ENCODE data around the gene MYPN.
"Not testable (repeated sequence)": the region's sequence is repeated elsewhere in the genome, so short reads cannot be mapped to it uniquely, and the experiment has no call there.

The MYPN gene

DNA sequence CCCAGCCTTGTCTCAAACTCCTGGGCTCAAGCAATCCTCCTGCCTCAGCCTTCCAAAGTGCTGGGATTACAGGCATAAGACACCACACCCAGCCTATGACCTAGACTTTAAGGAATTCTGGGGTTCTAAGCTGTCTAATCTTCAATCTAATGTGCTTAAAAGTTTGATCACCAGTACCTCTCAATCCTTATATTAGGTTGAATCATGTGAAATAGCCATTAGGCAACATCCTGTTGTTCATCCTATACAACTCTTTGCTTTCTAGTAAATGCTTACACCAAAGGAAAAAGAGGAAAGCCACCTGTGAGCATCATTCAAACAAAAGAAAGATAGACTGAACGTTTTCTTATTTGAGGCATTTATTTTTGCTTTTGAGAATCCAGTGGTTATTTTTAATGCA lies 66.7 kb downstream of the MYPN start:
- no peak for DNase-seq

DNA sequence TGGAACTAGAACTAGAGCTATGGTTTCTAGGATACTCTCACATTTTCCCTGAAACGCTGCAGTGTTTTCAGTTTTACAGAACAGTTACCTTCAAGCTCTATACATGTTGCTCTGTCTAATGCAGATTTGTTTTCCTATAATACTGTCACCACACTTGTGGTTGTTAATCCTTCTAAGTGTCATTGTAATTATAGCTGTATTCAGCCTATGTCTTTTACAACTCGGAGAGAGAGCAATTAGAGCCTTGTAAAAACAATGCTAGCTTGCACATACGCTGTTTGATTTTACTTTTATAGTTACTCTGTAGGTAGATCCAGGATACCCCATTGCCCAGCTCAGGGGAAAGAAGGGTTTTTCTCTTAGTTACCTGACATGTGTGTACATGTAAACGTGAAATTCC lies 67.5 kb downstream of the MYPN start:
- no peak for DNase-seq

DNA sequence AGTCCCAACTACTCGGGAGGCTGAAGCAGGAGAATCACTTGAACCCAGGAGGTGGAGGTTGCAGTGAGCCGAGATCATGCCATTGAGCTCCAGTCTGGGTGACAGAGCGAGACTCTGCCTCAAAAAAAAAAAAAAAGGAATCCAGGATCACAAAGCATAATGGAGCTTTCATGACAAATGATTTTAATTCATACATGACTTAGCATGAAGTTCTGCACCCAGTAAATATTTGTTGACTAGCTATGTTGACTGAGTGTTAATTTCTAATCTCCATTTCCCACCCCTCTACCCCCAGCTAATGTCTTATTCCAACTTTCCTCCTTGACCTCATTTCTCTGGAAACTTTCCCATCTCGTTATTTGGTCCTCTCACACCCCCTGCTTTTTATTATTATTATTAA lies 69.3 kb downstream of the MYPN start:
- DNase-seq = no peak

GRCh38 chr10:68179016-68179415 lies 69.7 kb downstream of the MYPN start:
- DNase-seq = no peak

GRCh38 chr10:68180490-68180889 lies 71.2 kb downstream of the MYPN start:
- DNase-seq = no peak

DNA sequence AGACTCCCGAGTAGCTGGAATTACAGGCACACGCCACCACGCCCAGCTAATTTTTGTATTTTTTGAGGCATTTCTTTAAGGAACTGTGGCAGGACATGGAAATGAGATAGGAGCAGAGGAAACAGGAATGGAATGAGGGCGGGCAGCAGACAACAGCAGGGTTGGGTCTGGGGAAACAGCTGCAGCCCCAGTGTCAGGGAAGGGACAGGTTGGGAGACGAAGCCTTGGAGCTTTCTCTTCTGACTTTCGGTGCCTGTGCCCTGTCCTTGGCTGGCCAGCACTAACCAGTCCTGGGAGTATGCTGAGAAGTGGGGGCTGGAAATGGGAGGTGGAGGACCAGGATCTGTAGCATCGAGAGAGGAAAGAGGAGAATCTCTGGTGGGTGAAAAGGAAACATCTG lies 75.3 kb downstream of the MYPN start:
- no peak for DNase-seq

DNA sequence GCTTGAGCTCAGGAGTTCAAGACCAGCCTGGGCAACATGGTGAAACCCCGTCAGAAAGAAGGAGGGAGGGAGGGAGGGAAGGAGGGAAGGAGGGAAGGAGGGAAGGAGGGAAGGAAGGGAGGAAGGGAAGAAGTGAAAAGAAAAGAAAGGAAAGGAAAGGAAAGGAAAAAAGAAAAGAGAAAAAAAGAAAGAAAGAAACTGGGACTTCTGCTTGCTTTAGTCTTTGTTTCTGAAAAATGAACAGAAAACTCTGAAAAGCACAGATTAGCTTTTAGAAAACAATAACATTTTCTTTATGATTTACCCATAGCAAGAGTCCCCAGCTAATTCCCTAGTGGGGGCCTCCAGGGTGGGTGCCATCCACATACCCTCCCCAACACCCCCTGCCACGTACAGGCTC lies 75.8 kb downstream of the MYPN start:
- DNase-seq = no peak

DNA sequence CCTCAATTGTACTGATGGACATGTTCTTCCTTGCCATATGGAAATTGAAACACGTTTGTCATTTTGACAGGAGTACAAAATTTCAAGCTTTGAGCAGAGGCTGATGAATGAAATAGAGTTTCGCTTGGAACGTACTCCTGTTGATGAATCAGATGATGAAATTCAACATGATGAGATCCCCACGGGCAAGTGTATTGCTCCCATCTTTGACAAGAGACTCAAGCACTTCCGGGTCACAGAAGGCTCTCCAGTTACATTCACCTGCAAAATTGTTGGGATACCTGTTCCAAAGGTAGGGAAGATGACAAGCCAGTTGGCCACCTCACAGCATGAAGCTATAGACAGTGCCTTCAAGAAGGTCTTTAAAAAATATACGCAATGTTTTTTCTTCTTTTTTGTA lies 79.5 kb downstream of the MYPN start:
- DNase-seq = no peak

GRCh38 chr10:68192113-68192512 lies 82.8 kb downstream of the MYPN start:
- DNase-seq = no peak

DNA sequence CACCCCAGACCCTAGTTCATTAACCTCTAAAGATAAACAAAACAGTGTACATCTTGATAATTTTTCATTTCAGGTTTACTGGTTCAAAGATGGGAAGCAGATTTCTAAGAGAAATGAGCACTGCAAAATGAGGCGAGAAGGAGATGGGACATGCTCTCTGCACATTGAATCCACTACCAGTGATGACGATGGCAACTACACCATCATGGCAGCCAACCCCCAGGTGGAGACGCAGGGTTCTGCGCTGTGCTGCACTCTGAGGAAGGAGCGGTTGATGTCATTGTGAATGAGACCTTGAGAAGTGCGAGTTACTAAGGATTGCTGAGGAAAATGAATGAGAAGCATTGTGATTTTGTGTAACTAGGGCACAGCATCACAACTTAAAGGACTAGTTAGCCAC lies 85.0 kb downstream of the MYPN start:
- DNase-seq = no peak

GRCh38 chr10:68195776-68196175 lies 86.5 kb downstream of the MYPN start:
- DNase-seq = not testable (repeated sequence)

GRCh38 chr10:68196701-68197100 lies 87.4 kb downstream of the MYPN start:
- DNase-seq = no peak

- no peak for DNase-seq
These were observed 93.7 kb downstream of the MYPN start for GRCh38 chr10:68202960-68203353.

DNA sequence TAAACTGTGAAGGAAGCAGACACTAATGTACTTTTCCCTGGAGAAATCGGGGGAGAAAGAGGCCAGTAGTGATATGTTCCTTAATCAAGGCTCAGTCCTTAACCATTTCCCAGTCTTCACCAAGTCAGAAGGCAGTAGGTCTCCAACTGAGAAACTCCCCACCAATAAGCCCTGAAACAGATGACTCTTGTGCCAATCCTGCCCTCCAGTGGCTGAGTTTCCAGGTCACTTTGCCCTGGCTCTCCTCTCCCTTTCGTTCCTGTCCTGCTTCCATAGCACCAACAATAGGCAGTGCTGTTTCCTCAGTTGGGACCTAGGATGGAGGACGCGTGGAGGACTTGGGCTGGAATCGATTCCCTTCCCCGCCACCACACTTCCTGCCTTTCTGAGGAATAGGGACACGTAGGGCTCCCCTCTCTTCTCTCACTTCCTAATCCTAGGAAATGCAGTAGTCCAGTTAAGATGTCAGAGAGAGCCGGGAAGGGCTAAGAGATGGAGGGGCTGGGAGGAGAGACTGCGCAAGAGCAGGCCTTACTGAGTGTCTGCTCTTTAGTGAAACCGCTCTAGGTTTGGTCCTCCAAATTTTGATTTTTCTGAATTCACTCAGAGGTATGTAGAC lies 99.2 kb downstream of the MYPN start:
- DNase-seq = peak; percentile 12

DNA sequence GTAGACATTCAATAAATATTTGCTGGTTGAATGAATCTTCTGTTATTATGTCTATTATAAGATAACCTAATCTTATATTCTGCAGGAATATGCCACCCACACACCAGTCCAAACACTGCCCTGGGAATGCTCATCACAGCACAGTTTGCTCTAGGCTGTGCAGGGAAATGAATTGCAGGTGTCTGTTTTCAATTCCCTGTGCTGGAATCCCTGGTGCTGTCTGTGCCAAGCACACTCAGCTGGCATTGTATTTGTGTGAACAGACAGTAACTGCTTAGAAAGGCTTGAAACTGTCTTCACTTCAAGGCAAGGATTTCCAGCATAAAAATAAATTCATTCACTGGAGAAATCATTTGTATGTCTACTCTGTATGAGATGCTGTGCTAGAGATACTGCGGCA lies 102.4 kb downstream of the MYPN start:
- no peak for DNase-seq

GRCh38 chr10:68212721-68213352 lies 103.5 kb downstream of the MYPN start:
- DNase-seq = no peak

DNA sequence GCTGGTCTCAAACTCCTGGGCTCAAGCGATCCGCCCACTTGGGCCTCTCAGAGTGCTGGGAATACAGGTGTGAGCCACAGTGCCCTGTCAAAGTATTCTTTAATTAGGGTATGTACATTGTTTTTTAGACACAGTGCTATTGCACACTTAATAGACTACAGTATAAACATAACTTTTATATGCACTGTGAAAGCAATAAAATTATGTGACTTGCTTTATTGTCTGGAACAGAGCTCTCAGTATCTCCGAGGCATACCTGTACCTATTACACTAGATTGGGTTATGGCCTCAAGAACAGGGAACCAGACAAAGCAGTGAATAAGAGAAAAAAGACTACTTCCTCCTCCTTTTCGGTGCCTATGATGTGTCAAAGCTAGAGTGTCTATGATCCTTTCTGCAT lies 109.5 kb downstream of the MYPN start:
- DNase-seq = no peak

DNA sequence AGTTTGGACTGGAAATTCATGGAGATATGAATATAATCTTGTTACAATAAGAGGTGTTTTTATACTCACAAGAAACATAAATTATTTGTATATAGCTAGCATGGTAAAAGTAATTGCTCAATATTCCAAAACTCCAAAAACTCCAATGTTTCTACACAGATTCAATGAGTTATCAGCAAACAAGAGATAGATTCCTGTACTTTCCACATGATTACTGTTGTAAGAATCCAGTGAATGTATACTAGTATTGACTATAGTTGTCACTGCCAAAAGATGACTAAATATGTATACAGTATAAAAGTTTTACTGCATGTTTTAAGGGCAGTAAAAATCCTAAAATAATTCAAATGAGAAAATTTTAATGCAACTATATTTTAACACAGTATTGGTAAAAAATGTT lies 111.9 kb downstream of the MYPN start:
- no peak for DNase-seq

DNA sequence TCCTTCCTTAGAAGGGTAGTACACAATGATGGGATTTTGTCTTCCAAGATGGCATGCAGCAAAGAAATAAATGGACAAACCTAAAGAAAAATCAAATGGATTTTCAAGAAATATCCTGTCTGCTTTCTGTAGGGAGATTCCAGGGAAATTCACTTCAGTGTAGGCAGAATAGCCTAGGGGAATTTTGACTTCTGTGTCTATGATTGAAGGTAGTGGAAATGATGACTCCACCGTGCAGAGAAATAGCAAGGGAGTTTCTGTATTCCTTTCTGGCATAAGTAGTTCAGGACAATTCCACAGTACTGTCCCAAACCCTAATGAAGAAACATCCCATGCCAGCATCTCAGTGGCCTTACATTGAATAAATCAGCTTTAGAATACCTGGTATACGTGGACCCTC lies 113.1 kb downstream of the MYPN start:
- no peak for DNase-seq

DNA sequence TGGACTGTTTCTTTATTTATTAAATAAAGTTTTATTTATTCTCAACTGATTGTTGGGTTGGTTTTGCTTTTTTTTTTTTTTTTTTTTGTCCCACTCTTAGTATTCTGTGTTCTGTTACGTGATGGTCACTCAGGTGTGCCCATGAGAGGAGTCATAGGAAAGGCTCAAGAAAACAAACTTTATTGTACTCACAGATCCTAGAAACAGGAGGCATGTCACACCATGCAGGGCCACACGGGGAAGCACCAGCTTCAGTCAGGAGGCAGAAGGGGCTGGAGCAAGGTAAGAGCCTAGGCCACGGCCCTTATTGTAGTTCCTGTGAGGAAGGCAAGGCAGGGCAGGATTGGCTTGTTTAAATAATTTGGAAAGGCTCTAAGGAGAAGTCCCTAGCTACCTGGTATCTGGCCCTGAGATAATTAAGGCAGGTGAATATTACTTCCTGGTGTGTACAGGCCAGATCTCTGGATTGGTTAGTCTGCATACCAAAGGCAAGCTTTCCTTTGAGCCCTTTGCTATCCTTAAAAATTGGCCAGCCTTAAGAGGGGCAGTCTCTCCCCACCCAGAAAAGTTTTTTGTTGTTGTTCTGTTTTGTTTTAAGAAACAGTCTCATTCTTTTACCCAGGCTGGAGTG lies 114.4 kb downstream of the MYPN start:
- DNase-seq = no peak

DNA sequence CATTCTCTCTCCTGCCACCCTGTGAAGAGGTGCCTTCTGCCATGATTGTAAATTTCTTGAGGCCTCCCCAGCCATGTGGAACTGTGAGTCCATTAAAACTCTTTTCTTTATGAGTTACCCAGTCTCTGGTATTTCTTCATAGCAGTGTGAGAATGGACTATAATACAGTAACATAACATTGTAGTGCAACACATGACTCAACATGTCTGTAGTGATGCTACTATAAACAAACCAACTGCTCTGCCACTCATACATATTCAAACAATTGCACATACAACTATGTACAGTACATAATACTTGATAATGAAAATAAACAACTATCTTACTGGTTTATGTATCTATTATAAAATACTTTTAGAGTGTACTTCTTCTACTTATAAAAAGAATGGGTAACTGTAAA lies 115.5 kb downstream of the MYPN start:
- DNase-seq = no peak

- no peak for DNase-seq
These were observed 121.0 kb downstream of the MYPN start for GRCh38 chr10:68230268-68230667.

DNA sequence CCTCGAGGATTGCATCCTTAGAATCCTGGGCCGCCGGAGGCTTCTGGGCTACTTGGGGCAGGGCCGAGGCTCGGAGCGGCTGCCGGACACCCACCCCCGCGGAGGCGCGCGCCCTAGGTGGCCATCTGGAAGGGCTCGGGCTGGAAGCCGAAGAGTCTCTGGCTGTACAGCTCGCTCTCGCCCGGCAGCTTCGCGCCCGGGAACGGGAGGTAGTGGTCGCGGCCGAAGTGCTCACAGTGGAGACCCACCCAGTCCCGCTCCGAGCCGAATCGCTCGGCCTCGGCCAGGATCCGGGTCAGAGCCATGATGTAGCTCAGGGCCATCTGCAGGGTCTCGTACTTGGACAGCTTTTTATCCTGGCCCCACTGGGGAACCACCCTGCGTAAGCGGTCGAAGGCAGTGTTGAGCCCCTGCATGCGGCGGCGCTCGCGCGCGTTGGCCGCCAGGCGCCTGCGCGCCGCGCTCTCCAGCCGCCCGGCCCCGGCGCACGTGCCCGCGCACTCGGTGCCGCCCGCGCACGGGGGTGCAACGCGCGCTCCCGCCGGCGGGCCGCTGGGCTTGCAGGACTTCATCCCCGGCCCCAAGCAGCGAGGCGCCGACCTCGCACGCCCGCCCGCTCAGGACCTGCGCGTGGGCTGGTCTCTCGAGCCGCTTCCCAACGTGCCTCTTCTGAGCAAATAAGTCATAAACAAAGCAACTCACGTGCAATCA lies 122.0 kb downstream of the MYPN start:
- DNase-seq = no peak

DNA sequence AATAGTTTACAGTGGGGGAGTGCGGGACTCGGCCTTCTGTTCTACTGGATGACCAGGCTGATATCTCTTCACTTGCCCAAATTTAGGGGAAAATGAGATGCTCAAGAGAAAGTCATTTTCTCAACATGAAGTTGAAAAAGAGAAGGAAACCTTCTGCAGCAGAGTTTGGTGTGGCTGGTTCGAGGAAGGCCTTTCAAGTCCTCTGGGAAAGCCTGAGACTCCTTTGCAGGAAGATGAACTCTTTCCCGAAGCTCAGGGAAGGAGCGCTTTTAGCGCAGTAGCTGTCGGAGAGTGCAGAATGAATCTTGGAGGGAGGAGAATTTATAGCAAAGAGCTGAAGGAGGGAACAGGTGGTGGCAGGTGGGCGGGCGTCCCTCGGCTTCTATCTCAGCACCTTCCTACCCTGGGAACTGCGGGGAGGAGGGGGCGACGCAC lies 122.5 kb downstream of the MYPN start, which contains the start of gene ATOH7:
Gene ATOH7 (minus strand): TSS at position 297 of the 435 bp plus-strand sequence. CDS start 436 bp downstream, outside the sequence.
- DNase-seq = no peak

Data from GOT3 (cell line).